ENCODE results near the gene PRKCZ.

The PRKCZ gene

DNA sequence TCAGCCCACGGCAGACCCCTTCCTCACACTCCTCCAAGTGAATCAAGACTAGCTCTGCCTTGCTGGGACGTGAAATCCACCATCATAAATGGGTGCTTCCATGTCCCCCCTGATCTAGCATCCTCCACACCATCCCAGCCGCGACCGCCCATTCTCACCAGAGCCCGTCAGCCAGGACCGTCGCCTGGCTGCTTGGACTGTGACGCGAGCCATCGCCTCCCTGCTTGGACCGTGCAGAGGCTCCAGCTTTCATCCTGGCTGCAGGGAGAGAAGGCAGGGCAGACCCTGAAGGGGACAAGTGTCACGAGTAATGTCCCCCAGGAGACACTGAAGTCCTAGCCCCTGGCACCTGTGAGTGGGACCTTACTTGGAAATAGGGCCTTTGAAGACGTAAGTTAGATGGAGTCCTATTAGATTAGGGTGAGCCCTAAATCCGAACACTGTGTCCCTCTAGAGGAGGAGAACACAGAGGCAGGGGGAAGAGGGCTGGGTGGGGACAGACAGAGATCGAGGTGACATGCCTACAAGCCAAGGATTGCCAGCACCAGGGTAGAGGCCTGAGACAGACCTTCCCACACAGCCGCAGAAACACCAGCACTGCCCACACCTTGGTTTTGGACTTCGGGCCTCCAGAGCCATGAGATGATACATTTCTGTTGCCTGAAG, 12.8 kb upstream of the PRKCZ start:
- no peaks in the 10 kb centered on the region for H3K4me1 ChIP-seq (ENCODE audit: control insufficient read depth, insufficient read depth, low read length)
- no peaks in the 10 kb centered on the region for H3K36me3 ChIP-seq (ENCODE audit: control insufficient read depth in 2 of 2, insufficient read depth in 2 of 2, low read length in 2 of 2)
- H3K27me3 ChIP-seq (ENCODE audit: control insufficient read depth in 1 of 2, insufficient read depth in 2 of 2, low read length in 2 of 2): peaks cover 5 to 6% of the 10 kb centered on the region in 2 donors

DNA sequence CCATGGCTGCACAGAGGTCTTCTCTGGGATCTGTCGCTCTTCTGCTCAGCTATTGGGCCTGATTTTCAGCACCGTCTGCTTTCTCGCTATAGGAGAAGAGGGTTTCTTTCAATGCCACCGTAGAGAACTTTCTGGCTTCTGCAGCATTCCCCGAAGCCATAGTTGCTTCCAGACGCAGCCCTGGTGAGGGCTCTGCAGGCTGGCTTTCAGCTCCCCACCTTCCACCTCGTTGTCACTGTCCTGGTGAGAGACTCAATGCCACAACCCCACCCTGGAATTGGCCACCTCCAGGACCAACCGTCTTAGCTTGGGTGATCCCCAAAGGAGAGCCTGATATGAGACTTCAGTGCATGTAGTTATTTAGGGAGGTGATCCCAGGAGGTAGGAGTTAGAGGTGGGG, 12.0 kb upstream of the PRKCZ start:
- Histone ChIP-seq H3K9me3 (ENCODE audit: control insufficient read depth in 2 of 2, low read length in 2 of 2) (peaks cover 0 to 7% of the 10 kb centered on the region in 2 donors), H3K4me1 (ENCODE audit: control insufficient read depth, insufficient read depth, low read length) (no peaks in the 10 kb centered on the region), H3K4me3 (ENCODE audit: low read length in 2 of 2) (no peak overlapping the region), H3K27ac (ENCODE audit: low read length) (no peak overlapping the region), H3K36me3 (ENCODE audit: control insufficient read depth in 2 of 2, insufficient read depth in 2 of 2, low read length in 2 of 2) (no peaks in the 10 kb centered on the region), H3K9ac (ENCODE audit: low read length in 2 of 2) (no peak overlapping the region), H3K27me3 (ENCODE audit: control insufficient read depth in 1 of 2, insufficient read depth in 2 of 2, low read length in 2 of 2) (peaks cover 5 to 6% of the 10 kb centered on the region in 2 donors)

More for the DNA sequence above, 12.8 kb upstream of the PRKCZ start:
- Histone ChIP-seq H3K9ac (ENCODE audit: low read length in 2 of 2) (no peak overlapping the region), H3K4me3 (ENCODE audit: low read length in 2 of 2) (no peak overlapping the region), H3K27ac (ENCODE audit: low read length) (no peak overlapping the region), H3K9me3 (ENCODE audit: control insufficient read depth in 2 of 2, low read length in 2 of 2) (peaks cover 0 to 7% of the 10 kb centered on the region in 2 donors)

DNA sequence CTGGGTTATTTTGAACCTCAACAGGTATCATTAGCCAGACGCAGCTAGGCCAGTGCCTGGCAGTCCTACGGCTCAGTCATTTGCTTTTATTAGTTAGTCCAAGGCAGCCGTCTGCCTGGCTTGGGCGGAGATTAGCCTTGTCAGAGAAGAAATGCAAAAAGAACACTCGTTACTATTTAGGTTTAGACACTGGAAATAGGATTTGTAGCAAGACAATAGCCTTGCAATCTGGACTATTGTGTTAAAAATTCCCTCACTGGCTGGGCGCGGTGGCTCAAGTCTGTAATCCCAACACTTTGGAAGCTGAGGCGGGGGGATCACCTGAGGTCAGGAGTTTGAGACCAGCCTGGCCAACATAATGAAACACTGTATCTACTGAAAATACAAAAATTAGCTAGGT, 11.0 kb upstream of the PRKCZ start:
- Histone ChIP-seq H3K9me3 (ENCODE audit: control insufficient read depth in 2 of 2, low read length in 2 of 2) (peaks cover 0 to 7% of the 10 kb centered on the region in 2 donors), H3K27me3 (ENCODE audit: control insufficient read depth in 1 of 2, insufficient read depth in 2 of 2, low read length in 2 of 2) (peaks cover 5 to 6% of the 10 kb centered on the region in 2 donors), H3K27ac (ENCODE audit: low read length) (no peak overlapping the region), H3K9ac (ENCODE audit: low read length in 2 of 2) (no peak overlapping the region), H3K36me3 (ENCODE audit: control insufficient read depth in 2 of 2, insufficient read depth in 2 of 2, low read length in 2 of 2) (no peaks in the 10 kb centered on the region), H3K4me1 (ENCODE audit: control insufficient read depth, insufficient read depth, low read length) (no peaks in the 10 kb centered on the region), H3K4me3 (ENCODE audit: low read length in 2 of 2) (no peak overlapping the region)

DNA sequence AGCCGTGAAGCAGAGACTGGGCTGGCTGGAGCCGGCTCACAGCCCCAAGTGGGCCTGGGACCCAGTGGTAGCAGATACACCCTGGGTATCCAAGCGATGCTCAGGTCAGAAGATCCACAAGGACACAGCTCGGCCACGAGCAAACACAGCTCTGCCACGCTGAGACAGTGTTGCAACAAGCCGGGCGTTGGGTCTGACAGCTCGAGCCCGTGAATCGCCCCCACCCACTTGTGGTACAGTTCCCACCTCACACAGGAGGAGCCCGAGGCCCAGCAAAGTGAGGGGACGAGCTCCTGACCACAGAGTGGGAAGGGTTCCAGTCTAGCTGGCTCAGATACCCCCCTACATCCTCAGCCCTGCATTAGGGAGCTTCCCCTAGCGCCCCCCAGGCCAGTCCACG, 8.9 kb upstream of the PRKCZ start:
- no peak overlapping the region for H3K27ac ChIP-seq (ENCODE audit: low read length)
- H3K4me1 ChIP-seq (ENCODE audit: control insufficient read depth, insufficient read depth, low read length): peaks cover 9% of the 10 kb centered on the region
- H3K9ac ChIP-seq (ENCODE audit: low read length in 2 of 2): no peak overlapping the region
- H3K4me3 ChIP-seq (ENCODE audit: low read length in 2 of 2): no peak overlapping the region
- peaks cover 0 to 7% of the 10 kb centered on the region in 2 donors for H3K9me3 ChIP-seq (ENCODE audit: control insufficient read depth in 2 of 2, low read length in 2 of 2)
- peaks cover 12 to 14% of the 10 kb centered on the region in 2 donors for H3K27me3 ChIP-seq (ENCODE audit: control insufficient read depth in 1 of 2, insufficient read depth in 2 of 2, low read length in 2 of 2)
- H3K36me3 ChIP-seq (ENCODE audit: control insufficient read depth in 2 of 2, insufficient read depth in 2 of 2, low read length in 2 of 2): no peaks in the 10 kb centered on the region

DNA sequence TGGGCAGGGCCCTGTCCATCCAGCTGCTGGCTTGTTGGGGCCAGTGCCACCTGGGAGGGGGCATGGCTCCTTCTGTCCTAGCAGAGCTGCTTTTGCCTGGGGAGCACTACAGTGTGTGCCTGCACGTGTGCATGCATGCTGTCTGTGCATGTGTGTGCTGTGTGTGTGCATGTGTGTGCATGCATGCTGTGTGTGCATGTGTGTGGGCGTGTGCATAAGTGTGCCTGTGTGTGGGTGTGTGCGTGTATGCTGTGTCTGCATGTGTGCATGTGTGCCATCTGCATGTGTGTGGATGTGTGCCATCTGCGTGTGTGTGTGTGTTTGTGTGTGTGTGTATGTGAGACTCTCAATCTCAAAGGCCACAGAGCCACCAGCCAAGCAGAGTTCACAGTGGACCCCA, 8.3 kb upstream of the PRKCZ start:
- Histone ChIP-seq H3K9ac (ENCODE audit: low read length in 2 of 2) (no peak overlapping the region), H3K36me3 (ENCODE audit: control insufficient read depth in 2 of 2, insufficient read depth in 2 of 2, low read length in 2 of 2) (no peaks in the 10 kb centered on the region), H3K4me3 (ENCODE audit: low read length in 2 of 2) (no peak overlapping the region), H3K27ac (ENCODE audit: low read length) (no peak overlapping the region), H3K4me1 (ENCODE audit: control insufficient read depth, insufficient read depth, low read length) (peaks cover 9% of the 10 kb centered on the region), H3K9me3 (ENCODE audit: control insufficient read depth in 2 of 2, low read length in 2 of 2) (peaks cover 0 to 7% of the 10 kb centered on the region in 2 donors), H3K27me3 (ENCODE audit: control insufficient read depth in 1 of 2, insufficient read depth in 2 of 2, low read length in 2 of 2) (peaks cover 16 to 18% of the 10 kb centered on the region in 2 donors)

DNA sequence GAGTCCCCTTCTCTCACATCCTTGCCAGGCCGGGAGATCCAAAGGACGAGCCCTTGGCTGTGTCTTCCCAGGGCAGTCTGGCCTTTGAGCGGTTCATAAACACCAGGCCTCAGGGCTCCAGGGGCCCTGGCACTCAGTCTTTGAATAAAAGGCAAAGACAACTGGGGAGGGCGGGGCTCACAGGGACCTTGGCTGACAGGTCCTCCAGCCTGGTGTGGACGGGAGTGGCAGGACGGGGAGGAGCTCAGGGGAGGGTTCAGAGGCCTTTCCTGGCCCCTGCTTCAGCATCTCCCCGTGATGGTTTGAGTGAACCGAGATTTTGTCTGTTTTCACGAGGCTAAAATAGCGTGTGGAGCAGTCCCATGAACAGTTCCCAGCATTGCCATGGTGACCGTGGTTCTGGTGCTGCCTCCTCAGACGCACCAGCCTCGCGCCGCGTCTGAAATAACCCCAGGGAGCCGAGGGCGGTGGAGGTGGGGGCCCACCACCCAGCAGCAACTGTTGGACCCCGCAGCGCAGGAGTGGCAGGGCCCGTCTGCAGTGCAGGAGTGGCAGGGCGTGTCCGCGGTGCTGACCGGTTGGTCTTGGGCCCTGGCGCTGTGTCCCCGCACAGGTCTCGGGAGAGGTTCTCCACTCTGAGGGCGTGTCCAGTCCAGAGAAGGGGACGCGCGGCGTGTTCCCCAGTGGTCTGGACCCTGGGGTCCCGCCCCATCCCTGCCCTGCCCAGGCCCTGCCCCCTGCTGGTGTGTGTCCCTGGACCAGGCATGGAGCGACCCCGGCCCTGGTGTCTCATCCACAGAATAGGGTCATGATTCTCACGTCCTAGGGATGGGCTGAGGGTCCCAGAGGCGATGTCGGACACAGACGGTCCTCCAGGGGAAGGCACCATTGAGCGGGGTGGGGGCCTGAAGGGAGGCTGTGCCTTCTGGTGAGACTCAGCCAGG, 7.1 kb upstream of the PRKCZ start:
- no peak overlapping the region for H3K9ac ChIP-seq (ENCODE audit: low read length in 2 of 2)
- H3K36me3 ChIP-seq (ENCODE audit: control insufficient read depth in 2 of 2, insufficient read depth in 2 of 2, low read length in 2 of 2): no peaks in the 10 kb centered on the region
- peaks cover 0 to 5% of the 10 kb centered on the region in 2 donors for H3K9me3 ChIP-seq (ENCODE audit: control insufficient read depth in 2 of 2, low read length in 2 of 2)
- peaks cover 27% of the 10 kb centered on the region in 2 donors for H3K27me3 ChIP-seq (ENCODE audit: control insufficient read depth in 1 of 2, insufficient read depth in 2 of 2, low read length in 2 of 2)
- peaks cover 9% of the 10 kb centered on the region for H3K4me1 ChIP-seq (ENCODE audit: control insufficient read depth, insufficient read depth, low read length)
- no peak overlapping the region for H3K27ac ChIP-seq (ENCODE audit: low read length)
- no peak overlapping the region for H3K4me3 ChIP-seq (ENCODE audit: low read length in 2 of 2)

DNA sequence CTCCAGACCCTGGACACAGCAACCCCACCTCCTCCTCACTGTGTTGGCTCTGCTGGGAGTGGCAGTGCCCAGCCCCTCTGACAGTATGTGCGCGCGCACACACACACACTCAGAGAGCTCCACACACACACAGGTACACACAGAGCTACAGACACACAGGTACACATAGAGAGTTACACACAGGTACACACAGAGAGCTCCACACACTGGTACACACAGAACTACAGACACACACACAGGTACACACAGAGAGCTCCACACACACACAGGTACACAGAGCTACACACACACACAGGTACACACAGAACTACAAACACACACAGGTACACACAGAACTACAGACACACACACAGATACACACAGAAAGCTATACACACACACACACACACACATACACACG, 6.3 kb upstream of the PRKCZ start:
- no peak overlapping the region for H3K9ac ChIP-seq (ENCODE audit: low read length in 2 of 2)
- H3K27ac ChIP-seq (ENCODE audit: low read length): no peak overlapping the region
- peaks cover 27 to 33% of the 10 kb centered on the region in 2 donors for H3K27me3 ChIP-seq (ENCODE audit: control insufficient read depth in 1 of 2, insufficient read depth in 2 of 2, low read length in 2 of 2)
- no peak overlapping the region for H3K4me3 ChIP-seq (ENCODE audit: low read length in 2 of 2)
- H3K4me1 ChIP-seq (ENCODE audit: control insufficient read depth, insufficient read depth, low read length): peaks cover 9% of the 10 kb centered on the region
- no peaks in the 10 kb centered on the region for H3K36me3 ChIP-seq (ENCODE audit: control insufficient read depth in 2 of 2, insufficient read depth in 2 of 2, low read length in 2 of 2)
- H3K9me3 ChIP-seq (ENCODE audit: control insufficient read depth in 2 of 2, low read length in 2 of 2): no peaks in the 10 kb centered on the region

DNA sequence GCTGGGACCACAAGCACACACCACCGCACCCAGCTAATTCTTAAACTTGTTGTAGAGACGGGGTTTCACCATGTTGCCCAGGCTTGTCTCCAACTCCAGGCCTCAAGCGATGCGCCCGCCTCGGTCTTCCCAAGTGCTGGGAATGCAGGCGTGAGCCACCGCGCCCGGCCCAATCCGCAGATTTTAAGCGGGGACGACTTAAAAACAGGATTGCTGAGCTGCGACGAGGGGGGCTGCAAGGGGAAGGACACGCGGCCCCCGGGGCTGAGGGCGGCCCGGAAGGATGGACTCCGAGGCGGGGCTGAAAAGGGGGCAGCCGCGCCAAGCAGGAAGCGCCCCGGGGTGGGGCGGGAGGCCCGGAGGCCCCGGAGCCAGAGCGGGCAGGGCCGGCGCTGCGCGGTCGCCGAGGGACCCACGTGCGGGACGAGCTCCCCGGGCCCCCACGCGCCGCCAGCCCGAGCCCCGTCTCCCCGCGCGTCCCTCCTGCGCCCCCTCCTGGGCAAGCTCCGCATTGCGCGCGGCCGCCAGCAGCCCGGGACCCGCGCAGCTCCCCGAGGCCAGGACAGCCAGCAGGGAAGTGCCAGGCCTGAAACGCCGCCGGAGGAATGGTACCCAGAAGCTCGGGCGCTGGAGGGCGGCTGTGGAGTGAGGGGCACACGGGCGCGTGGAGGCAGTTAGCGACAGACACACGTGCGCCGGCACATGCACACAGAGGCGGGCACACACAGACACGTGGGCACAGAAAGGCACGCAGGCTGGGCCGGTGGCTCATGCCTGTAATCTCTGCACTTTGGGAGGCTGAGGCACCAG, 5.5 kb upstream of the PRKCZ start:
- H3K36me3 ChIP-seq (ENCODE audit: control insufficient read depth in 2 of 2, insufficient read depth in 2 of 2, low read length in 2 of 2): no peaks in the 10 kb centered on the region
- peaks cover 36 to 40% of the 10 kb centered on the region in 2 donors for H3K27me3 ChIP-seq (ENCODE audit: control insufficient read depth in 1 of 2, insufficient read depth in 2 of 2, low read length in 2 of 2)

DNA sequence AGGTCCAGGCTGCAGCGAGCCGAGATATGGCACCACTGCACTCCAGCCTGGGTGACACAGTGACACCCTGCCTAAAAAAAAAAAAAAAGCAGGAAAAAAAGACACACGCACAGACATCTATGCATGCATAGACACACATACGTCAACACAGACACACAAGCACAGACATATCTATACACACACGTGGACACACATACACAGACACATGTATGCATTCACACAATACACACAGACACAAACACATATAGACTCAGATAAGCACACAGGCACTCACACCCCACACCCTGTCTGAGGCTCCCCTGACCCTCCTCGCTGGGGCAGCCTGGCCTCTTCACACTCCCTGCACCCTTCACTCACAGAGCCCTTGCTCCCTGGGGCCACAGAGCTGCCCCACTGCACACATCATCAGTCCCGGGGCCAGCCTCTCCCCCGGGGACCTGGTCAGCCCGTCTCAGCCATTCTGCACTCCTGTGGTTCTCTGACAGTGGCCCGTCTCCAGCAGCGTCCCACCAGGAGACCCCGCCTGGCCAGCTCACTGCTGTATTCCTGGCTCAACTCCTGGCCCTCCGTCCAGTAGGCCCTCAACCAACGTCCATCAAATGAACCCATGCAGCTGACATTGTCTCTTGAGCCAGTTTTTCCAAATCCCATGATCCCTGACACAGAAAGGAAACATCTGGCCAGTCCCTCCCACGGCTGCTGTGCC, 4.6 kb upstream of the PRKCZ start:
- H3K9me3 ChIP-seq (ENCODE audit: control insufficient read depth in 2 of 2, low read length in 2 of 2): no peaks in the 10 kb centered on the region
- H3K27me3 ChIP-seq (ENCODE audit: control insufficient read depth in 1 of 2, insufficient read depth in 2 of 2, low read length in 2 of 2): peaks cover 36 to 46% of the 10 kb centered on the region in 2 donors
- H3K36me3 ChIP-seq (ENCODE audit: control insufficient read depth in 2 of 2, insufficient read depth in 2 of 2, low read length in 2 of 2): no peaks in the 10 kb centered on the region
- peaks cover 12% of the 10 kb centered on the region for H3K4me1 ChIP-seq (ENCODE audit: control insufficient read depth, insufficient read depth, low read length)
- H3K27ac ChIP-seq (ENCODE audit: low read length): no peak overlapping the region
- no peak overlapping the region for H3K4me3 ChIP-seq (ENCODE audit: low read length in 2 of 2)
- H3K9ac ChIP-seq (ENCODE audit: low read length in 2 of 2): no peak overlapping the region

More for the DNA sequence above, 5.5 kb upstream of the PRKCZ start:
- Histone ChIP-seq H3K4me3 (ENCODE audit: low read length in 2 of 2) (peak overlapping the region in 1 of 2 donors; percentile 52), H3K9ac (ENCODE audit: low read length in 2 of 2) (no peak overlapping the region), H3K4me1 (ENCODE audit: control insufficient read depth, insufficient read depth, low read length) (peaks cover 9% of the 10 kb centered on the region), H3K9me3 (ENCODE audit: control insufficient read depth in 2 of 2, low read length in 2 of 2) (no peaks in the 10 kb centered on the region), H3K27ac (ENCODE audit: low read length) (no peak overlapping the region)
